ENCODE results near the gene TRAF3. TPM values are rescaled to one million over a fixed set of nuclear protein-coding genes. Genes with fewer than 3 reads are reported as not detected.
"Not testable (repeated sequence)": the region's sequence is repeated elsewhere in the genome, so short reads cannot be mapped to it uniquely, and the experiment has no call there.

TRAF3 gene
- total RNA-seq, 1 experiment from 2014 or later = 49.3 TPM

GRCh38 chr14:102862154-102862773 lies 85.0 kb downstream of the TRAF3 start:
- POLR2A ChIA-PET (ENCODE audit: low non-redundant PET) = no interaction called here
- no peak for DNase-seq (ENCODE audit: low spot score)
- intact Hi-C loops (cut with micrococcal nuclease; ENCODE audit: unreplicated experiment) = no loop called here

GRCh38 chr14:102863381-102863780 lies 86.1 kb downstream of the TRAF3 start:
- Histone ChIP-seq H3K36me3 (ENCODE audit: insufficient read depth, low read length, poor library complexity, severe bottlenecking) (no peaks in the 10 kb centered on the region), H3K9me3 (ENCODE audit: low read depth, low read length, poor library complexity, severe bottlenecking) (peaks cover 9% of the 10 kb centered on the region), H3K27ac (ENCODE audit: low read depth, low read length, poor library complexity, severe bottlenecking) (no peak overlapping the region), H3K4me3 (ENCODE audit: low read depth, low read length, poor library complexity, severe bottlenecking) (no peak overlapping the region), H3K4me1 (ENCODE audit: insufficient read depth, low read length, poor library complexity, severe bottlenecking) (peaks cover 6% of the 10 kb centered on the region), H3K27me3 (replicated peaks; ENCODE audit: insufficient read depth, low read depth, low read length, poor library complexity) (no peaks in the 10 kb centered on the region)
- TF ChIP-seq CTCF (conservative IDR thresholded peaks at IDR 0.05; ENCODE audit: low read depth, low read length) = no peak
- no TSS peak for BruUV-seq (replicated peaks)
- POLR2A ChIA-PET (ENCODE audit: low non-redundant PET) = no interaction called here
- CTCF ChIA-PET = no interaction called here
- DNase-seq (ENCODE audit: low spot score) = no peak
- intact Hi-C loops (cut with micrococcal nuclease; ENCODE audit: unreplicated experiment) = no loop called here

More at GRCh38 chr14:102862154-102862773, 85.0 kb downstream of the TRAF3 start:
- CTCF ChIA-PET = no interaction called here
- Histone ChIP-seq H3K27me3 (replicated peaks; ENCODE audit: insufficient read depth, low read depth, low read length, poor library complexity) (no peaks in the 10 kb centered on the region), H3K4me1 (ENCODE audit: insufficient read depth, low read length, poor library complexity, severe bottlenecking) (peaks cover 6% of the 10 kb centered on the region), H3K4me3 (ENCODE audit: low read depth, low read length, poor library complexity, severe bottlenecking) (no peak overlapping the region), H3K9me3 (ENCODE audit: low read depth, low read length, poor library complexity, severe bottlenecking) (peaks cover 15% of the 10 kb centered on the region), H3K36me3 (ENCODE audit: insufficient read depth, low read length, poor library complexity, severe bottlenecking) (no peaks in the 10 kb centered on the region), H3K27ac (ENCODE audit: low read depth, low read length, poor library complexity, severe bottlenecking) (no peak overlapping the region)
- no peak for TF ChIP-seq CTCF (conservative IDR thresholded peaks at IDR 0.05; ENCODE audit: low read depth, low read length)
- TF ChIP-seq EZH2 (IDR thresholded peaks at IDR 0.05; ENCODE audit: borderline replicate concordance, low read depth, low read length, poor library complexity, severe bottlenecking) = no peak
- no TSS peak for BruUV-seq (replicated peaks)

GRCh38 chr14:102865916-102866315 lies 88.7 kb downstream of the TRAF3 start:
- BruUV-seq (replicated peaks); H3K27me3 ChIP-seq (replicated peaks; ENCODE audit: insufficient read depth, low read depth, low read length, poor library complexity); H3K4me1 ChIP-seq (ENCODE audit: insufficient read depth, low read length, poor library complexity, severe bottlenecking); H3K36me3 ChIP-seq (ENCODE audit: insufficient read depth, low read length, poor library complexity, severe bottlenecking); POLR2A ChIA-PET (ENCODE audit: low non-redundant PET); H3K4me3 ChIP-seq (ENCODE audit: low read depth, low read length, poor library complexity, severe bottlenecking); CTCF ChIA-PET; DNase-seq (ENCODE audit: low spot score); intact Hi-C loops (cut with micrococcal nuclease; ENCODE audit: unreplicated experiment); H3K27ac ChIP-seq (ENCODE audit: low read depth, low read length, poor library complexity, severe bottlenecking); H3K9me3 ChIP-seq (ENCODE audit: low read depth, low read length, poor library complexity, severe bottlenecking): not testable (repeated sequence)

GRCh38 chr14:102866982-102867761 lies 89.9 kb downstream of the TRAF3 start:
- intact Hi-C loops (cut with micrococcal nuclease; ENCODE audit: unreplicated experiment) = no loop called here
- ChIA-PET CTCF (no interaction called here), POLR2A (ENCODE audit: low non-redundant PET) (no interaction called here)
- TF ChIP-seq EZH2 (IDR thresholded peaks at IDR 0.05; ENCODE audit: borderline replicate concordance, low read depth, low read length, poor library complexity, severe bottlenecking) = no peak
- no peak for TF ChIP-seq CTCF (conservative IDR thresholded peaks at IDR 0.05; ENCODE audit: low read depth, low read length)
- Histone ChIP-seq H3K36me3 (ENCODE audit: insufficient read depth, low read length, poor library complexity, severe bottlenecking) (peaks cover 10% of the 10 kb centered on the region), H3K4me3 (ENCODE audit: low read depth, low read length, poor library complexity, severe bottlenecking) (no peak overlapping the region), H3K27ac (ENCODE audit: low read depth, low read length, poor library complexity, severe bottlenecking) (no peak overlapping the region), H3K27me3 (replicated peaks; ENCODE audit: insufficient read depth, low read depth, low read length, poor library complexity) (no peaks in the 10 kb centered on the region), H3K4me1 (ENCODE audit: insufficient read depth, low read length, poor library complexity, severe bottlenecking) (no peaks in the 10 kb centered on the region), H3K9me3 (ENCODE audit: low read depth, low read length, poor library complexity, severe bottlenecking) (no peaks in the 10 kb centered on the region)
- no TSS peak for BruUV-seq (replicated peaks)
- no peak for DNase-seq (ENCODE audit: low spot score)

Measured in A673 (cell line).